Hematopoietic multipotent progenitor cell treated with erythropoietin and hydrocortisone succinate and interleukin-3 and kit ligand, for 6 days (in vitro differentiated cells): ENCODE results near the gene BUB1B.
"Not testable (repeated sequence)": the region's sequence is repeated elsewhere in the genome, so short reads cannot be mapped to it uniquely, and the experiment has no call there.

Source experiments
- DNase-seq: peaks from one replicate; pipeline ENCODE4 v3.0.0-alpha.2; 2015

BUB1B gene

DNA sequence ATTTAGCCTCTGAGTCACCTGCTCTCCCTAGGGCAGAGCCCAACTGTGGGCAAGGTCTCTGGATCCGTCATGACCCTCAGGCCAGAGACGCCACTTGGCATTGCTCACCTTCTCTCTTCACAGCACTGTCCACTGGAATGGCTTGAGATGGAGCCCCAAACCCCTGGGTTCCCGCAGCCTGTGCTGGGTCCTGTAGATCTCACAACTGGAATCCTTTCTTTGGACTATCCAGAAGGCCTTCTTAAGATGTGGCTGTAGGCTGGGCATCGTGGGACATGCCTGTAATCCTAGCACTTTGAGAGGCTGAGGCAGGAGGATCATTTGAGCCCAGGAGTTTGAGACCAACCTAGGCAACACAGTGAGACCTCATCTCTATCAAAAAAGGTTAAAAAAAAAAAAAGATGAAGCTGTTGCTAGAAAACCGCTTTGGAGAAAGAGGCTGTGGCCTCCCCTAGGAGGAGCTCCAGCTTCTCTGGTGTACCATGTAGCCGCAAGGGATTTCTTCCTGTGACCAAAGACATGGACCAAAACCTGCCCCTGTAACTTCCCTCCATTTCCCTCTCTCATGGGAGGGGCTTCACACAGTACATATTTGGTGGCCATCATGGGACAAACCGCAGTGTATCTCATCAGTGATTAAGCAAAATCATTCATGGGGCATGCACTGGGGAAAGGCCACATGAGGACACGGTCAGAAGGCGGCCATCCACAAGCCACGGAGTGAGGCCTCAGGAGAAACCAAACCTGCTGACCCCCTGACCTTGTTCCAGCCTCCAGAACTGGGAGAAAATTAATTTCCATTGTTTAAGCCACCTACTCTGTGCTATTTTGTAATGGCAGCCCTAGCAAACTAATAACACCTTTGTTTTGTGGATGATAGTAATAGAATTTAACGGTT, 23.3 kb upstream of the BUB1B start:
- no peak for DNase-seq

DNA sequence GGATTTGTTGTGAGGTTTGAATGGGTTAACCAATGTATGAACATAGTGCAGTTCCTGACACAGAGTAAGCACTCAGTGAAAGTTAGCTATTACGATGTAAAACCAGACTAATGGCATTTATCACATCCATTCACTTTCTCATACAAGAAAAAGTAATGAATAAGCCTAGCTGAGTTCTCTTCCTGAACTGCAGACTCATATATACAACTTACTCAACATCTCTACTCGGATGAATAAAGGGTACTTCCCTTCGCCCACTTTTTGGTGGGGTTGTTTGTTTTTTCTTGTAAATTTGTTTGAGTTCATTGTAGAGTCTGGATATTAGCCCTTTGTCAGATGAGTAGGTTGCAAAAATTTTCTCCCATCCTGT, 22.7 kb upstream of the BUB1B start:
- not testable (repeated sequence) for DNase-seq

DNA sequence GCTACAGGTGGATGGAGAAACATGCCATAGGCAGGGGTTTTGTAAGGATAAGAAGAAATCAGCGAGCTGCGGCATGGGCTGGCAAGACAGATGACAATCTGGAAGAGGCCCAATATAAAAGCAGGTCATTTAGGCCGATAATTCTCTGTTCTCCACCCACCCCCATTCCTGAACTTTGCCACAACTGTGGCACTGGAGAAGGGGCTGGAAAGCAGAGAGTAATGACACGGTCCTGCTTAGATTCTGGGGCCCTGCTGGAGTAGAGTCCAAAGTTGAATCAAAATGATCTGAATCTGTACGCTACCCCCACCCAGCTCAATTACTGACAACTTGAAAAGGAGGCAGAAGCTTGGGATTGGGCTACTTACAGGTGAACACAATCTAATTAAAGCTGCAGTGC, 18.4 kb upstream of the BUB1B start:
- DNase-seq: no peak

DNA sequence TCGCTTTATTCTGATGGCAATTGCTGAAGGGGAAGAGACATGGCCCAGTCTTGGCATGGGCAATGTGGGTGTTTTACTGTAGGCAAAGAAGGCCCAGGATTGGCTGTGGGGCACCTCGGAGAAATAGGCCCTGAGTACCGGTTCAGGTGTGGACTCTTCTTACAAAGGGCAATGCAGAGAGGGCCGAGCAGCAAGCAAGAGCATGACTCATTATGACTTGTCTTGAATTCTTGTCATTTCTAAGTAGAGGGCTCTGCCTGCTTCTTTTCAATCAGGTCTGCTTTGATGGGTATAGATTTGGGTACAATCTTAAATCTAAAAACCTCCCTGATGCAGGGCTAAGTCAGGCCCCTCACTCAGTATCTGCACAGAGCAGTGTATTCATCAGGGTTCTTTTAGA, 14.8 kb upstream of the BUB1B start:
- no peak for DNase-seq

DNA sequence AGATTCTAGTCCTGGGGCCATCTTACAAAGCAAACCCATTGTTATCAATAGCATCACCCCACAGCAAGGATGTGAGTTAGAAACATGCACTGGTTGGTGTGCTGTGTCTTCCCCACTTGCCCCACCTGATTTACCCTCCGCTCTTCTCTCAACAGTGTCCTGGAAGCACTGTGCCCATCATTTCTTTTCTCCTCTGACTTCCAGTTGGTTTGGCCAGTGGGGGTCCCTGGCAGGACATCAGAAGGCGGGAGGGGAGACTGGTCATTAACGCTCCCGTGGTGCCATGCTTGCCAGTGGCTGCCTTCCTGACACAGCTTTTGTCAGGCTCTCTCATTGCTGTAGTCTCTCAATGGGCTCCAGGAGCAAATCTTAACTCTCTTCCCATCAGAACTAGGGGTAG, 11.5 kb upstream of the BUB1B start:
- DNase-seq: no peak

DNA sequence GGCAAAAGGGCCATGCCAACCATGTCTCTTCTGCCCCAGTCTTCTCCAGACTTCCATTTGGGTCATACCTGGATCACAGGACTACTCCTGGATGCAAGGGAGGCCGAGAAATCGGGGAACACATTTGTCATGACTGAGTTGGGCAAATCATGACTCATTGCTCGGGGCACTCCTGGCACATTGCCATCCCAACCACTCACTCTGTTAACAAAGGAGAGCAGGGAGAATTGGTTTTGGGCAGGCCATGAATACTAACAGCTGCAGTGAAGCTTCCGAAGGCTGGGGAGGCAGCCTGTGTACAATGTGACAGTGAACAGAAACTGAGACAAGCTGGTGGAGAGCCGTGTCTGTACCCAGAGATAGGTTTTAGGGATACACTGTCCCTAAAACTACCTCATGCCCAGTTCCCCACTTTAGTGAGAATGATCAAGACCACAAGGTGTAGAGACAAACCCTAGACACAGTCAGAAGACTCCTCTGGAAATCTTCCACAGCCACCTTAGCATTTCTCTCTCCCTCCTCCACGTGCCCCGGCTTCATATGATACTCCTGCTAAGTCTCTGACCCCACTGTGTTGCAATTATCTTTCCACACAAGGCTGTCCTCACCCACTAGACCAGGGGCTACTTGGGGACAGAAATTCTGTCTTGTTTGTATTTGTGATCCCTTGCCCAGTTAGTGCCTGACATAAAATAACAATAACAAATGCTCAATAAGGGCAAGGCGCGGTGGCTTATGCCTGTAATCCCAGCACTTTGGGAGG, 10.5 kb upstream of the BUB1B start:
- DNase-seq: peak; percentile 83

DNA sequence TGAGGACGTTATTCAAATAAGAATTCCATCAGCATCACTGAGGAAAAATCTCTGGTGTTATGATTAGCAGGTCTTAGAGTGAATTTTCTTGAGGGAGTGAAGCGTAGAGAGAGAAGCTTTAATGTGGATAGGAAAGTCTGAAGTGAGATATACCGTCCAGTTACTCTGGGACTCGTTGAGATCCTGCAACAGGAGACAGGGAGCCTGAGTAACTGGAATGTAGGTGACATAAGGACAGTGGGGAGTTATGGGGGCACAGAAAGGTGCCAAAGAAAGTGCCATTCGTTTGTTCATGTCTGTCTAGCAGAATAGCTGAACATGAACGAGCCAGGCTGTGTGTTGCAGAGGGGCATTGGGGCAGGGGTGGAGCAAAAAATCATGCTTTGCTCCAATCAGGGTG, 9.4 kb upstream of the BUB1B start:
- no peak for DNase-seq

DNA sequence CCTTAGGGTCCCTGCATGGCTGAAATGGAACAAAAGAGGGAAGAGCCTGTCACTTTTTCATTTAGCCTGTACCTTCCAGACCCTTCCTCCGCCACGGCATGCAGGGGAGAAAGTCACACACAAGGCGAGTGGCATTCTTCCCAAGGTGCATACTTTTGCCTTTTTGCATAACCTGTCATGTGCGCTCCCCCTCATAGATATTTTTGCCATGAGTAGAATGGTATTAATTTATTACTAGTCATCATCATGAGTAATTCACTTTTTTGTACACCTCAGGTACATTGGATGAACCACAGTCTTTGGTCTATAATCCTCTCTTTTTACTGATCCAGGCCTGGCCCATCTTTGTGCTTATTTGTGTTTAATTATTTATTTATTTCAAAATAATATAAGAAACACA, 8.9 kb upstream of the BUB1B start:
- DNase-seq: no peak

DNA sequence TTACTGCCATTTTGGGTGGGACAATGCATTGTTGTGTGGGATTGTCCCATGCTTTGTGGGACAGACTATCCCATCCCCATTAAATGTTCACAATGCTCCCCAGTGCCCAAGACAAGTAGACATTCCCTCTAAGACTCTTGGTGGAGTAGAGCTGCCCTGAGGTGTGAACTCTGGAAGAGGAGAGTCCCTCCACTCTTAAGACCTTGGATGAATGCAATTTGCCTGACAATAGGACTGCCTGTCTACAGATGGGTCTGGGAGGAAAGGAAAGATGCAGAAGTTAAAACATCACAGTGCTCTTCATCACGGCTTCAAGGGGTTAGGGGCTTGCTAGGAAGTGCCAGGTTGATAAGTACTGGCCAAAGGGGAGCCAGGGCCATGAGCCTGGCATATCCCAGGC, 6.0 kb upstream of the BUB1B start:
- DNase-seq: not testable (repeated sequence)

DNA sequence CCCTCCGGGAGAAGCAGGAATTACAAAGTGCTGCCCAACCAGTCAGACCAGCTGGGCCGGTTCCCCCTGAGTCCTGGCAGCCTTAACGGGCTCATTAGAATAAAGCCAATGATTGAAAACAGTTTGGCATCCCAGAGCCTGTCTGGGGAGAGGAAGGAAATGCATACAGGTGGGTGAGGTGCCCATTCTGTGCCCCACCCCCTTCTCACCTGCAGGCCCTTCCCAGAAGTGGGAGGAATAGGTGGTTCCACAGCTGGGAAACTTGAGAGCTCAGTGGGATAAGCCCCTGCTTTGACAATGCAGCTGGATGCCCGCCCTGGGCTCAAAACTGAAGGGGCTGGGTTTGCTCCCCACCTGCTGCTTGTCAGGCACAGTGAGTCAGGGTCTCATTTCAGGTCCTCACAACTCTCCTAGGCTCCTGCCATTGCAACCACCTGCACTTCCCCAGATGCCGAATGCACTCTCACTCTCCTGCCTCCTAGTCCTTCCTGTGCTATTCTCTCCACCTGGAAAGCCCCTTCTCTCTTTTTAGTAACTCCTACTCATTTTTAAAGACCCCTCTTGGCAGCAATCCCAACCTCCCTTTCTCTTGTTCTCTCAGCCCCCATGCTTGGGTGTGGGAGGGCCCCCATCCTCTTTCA, 5.5 kb upstream of the BUB1B start:
- DNase-seq: no peak

DNA sequence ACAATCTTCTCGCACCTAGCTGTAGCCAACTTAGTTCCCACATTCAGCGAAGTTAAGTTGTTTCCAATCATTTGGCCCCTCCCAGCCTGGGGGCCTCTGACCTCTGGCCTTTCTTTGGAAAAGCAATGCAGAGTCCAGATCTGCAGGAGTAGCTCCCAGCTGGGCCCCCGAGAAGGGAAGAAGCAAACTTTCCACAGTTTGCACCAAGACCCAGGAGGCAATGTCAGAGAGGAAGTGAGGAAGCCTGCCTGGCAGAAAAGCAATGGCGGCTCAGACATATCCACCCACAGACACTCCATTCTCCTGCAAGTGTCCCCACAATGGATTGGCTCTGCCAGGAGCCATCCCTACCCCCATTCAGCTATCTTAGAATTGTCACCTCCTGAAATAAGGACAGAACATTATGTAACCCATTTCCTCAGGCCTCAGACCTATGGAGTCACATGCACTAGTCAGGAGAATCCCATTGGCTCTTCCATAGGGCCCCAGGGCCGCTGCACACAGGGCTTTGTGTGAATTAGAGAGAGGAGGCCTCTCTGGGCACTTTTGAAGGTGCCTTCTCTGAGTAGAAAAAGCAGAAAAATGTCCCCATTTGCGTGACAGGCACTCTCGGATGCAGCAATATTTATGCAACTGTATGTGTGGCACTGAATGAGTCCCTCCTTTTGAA, 3.0 kb upstream of the BUB1B start:
- no peak for DNase-seq

DNA sequence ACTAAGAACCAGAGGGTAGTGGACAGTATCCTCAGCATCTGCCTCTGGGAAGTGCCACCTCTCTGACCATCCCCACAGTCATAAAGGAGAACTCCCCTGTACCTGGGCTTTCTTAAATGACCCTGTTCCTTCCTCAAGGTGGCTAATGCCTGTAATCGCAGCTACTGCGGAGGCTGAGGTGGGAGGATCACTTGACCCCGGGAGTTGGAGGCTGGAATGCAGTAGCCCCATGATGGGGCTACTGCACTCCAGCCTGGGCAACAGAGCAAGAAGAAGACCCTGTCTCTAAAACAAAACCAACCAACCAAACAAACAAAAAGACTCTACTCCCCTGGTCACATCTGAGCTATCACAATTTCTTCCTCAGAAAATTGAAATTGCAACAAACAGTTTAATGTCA, 848 bp upstream of the BUB1B start:
- DNase-seq: no peak

DNA sequence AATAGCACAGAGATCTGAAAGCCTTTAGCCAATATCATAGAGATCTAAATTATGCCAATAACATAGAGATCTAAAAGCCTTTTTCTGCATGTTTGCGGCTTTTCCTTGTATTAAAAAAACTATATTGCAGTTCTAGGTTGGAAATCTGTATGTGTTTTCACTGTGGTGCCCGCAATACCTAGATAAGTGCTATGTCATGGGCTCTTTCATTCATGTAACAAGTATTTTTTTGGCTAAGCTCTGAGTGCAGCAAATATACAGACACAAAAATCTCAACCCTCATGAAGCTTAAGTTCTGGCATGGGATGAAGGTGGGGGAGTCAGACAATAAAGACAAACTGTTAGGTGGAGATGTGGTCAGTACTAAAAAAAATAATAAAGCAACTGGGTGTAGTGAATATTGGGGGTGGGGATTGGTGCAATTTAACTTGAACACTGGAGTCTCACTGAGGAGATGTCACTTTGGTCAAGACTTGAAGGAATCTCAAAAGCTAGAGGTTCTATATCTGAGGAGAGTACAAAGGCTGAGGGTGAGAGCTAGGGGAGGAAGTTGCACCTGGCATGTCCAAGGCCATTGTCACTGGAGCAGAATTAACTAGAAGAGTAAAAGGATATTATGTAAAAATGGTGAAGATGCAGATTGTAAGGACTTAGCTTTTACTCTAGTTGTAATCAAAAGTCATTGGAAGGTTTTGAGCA, 973 bp downstream of the BUB1B start:
- peak; percentile 45 for DNase-seq

DNA sequence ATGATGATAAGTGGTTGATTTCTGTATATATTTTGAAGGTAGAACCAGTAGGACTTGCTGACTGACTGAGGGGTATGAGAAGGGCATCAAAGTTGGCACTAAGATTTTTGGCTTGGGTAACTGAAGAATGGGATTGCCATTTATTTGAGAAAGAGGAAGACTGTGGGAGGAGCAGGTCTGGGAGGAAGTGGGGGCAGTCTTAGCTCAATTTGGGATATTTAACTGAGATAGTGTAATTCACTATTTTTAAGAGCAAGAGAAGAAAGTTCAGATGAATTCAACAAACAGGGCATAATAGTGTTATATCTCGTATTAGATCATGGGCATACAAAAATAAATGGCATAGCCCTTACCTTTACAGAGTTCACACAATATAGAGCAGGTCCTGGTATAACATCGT, 1.7 kb downstream of the BUB1B start:
- no peak for DNase-seq

DNA sequence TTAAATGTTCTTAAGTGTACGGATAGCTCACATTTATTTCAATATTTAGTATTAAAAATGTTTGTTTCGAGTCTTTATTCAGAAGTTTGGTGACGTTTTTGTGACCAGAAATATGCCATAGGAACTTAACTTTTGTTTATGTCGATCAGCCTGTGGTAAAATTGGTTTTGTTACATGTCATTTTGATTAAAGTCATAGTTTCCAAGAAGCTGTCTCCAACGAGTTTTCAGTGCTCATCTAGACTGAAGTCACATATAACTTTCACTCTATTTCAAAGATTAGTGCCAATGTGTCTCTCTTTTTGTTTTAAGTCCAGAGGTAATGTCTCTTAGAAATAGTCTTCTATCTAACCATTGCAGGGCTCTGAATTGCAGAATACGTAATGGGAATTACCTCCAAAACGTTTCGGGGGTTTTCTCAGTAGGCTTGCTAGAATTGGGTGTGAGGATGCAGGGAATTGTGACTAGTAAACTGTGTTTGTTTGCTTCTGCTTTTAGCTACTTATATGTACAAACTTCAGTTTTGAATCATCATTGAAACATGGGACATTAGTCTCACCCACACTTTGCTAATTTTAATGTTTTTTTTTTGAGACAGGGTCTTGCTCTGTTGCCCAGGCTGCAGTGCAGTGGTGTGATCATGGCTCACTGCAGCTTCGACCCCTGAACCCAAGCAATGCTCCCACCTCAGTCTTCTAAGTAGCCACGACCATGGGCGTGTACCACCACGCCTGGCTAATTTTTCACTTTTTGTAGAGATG, 3.0 kb downstream of the BUB1B start:
- DNase-seq: no peak

DNA sequence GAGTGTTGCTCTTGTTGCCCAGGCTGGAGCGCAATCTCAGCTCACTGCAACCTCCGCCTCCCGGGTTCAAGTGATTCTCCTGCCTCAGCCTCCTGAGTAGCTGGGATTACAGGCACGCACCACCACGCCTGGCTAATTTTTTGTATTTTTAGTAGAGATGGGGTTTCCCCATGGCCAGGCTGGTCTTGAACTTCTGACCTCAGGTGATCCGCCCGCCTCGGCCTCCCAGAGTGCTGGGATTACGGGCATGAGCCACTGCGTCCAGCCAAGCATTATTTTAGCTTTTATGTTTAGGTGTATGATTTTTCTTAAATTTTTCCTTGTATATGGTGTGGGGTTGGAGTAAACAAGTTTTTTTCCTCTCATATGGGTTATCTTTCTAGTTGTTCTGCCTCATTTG, 6.5 kb downstream of the BUB1B start:
- DNase-seq: not testable (repeated sequence)

DNA sequence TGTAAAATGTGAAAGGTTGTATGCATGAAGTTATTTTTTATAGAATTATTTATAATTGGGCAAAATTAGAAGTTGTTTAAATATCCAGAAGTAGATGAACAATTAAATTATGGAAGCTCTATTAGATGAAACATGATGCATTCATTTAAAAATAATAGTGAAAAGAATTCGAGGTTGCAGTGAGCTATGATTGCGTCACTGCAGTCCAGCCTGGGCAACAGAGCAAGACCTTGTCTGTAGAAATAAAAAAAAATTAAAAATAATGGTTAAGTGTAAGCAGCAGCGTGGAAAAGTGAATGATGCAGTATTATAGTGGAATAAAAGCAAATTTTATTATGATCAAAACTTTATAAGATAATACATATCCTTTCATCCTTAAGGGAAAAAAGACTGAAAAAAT, 14.3 kb downstream of the BUB1B start:
- DNase-seq: no peak

DNA sequence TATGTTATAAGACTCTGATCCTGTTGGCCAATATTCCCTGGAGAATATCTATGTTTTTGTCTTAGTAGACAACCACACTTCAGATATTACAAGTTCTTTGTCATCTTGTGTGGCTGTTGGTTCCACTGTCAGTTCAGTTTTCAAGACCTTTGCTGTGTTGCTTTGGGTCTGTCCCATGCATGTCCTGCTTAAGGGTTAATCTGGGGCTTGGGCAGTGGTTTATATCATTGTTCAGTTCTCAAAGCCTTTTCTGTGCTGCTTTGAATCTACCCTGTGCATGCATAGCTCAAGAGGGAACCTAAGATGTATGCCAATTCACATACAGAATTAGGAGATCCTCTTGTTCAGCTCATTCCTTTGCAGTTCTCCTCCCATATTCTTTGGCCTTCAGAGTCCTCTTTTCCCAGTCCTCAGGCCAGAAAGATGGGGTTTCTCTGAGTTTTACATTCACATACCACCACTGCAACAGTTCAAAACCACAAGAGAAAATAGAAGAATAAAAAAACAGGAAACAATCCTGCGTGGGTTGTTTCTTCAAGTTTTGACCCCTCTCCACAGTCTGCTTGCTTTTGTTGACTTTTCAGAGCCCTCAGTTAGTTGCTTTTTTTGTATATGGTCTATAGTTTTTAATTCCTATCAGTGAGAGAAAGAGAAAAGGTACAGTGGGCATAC, 21.6 kb downstream of the BUB1B start:
- DNase-seq: no peak

DNA sequence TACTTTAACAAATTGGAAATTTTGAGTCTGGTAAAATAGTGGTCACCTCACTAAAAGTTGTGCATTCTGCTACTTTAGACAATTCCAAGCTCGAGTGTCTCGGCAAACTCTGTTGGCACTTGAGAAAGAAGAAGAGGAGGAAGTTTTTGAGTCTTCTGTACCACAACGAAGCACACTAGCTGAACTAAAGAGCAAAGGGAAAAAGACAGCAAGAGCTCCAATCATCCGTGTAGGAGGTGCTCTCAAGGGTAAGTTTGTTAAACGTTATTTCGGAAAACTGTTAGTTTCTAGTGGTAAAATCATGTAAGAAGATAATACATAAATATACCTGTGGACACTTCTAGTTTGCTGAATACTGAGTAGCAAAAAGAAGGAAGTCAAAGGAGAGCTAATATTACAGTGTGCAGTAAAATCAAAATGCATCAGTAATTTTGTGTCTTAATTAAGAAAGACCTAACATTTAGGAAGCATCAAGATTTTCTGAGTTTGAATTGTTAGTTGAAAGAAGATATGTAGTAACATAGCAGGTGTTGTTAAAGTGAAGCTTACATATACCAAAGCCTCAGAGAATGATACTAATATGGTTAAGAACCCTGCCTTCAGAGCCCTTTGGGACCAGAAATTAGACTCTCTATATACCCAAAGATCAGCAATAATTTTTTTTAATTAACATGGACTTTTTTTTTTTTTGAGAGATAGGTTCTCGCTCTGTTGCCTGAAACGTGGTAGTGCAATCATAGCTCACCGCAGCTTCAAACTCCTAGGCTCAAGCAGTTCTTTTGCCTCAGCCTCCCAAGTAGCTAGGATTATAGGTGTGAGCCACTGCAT, 23.0 kb downstream of the BUB1B start:
- DNase-seq: no peak

DNA sequence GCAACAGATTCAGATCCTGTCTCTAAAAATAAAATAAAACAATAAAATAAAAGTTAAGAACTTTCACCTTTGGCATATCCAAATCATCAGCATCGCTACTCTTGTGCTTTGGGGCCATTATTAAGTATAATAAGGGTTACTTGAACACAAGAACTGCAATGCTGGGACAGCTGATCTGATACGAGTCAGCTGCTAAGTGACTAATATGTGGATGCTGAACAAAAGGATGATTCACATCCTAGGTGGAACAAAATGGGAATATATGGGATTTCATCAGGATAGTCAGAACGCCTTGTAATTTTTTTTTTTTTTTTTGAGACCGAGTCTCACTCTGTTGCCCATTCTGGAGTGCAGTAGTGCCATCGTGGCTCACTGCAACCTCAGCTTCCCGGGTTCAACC, 29.7 kb downstream of the BUB1B start:
- DNase-seq: no peak
